HepG2 (cell line): ENCODE measurements around the gene MED13L.

ENCODE experiments used
- ATF3 ChIP-seq: sonication (generic); formaldehyde crosslinking; IDR thresholded peaks from 2 replicates; pipeline ENCODE4 v1.4.0; 2020; ENCODE audit warnings: missing genetic modification reagents
- BCL3 ChIP-seq: sonication (generic); formaldehyde crosslinking; IDR thresholded peaks from 2 replicates; pipeline ENCODE4 v1.5.1; 2020; ENCODE audit warnings: mild to moderate bottlenecking, missing genetic modification reagents, moderate library complexity
- CTCF ChIP-seq: sonication (generic); formaldehyde crosslinking; IDR thresholded peaks from 2 replicates; pipeline ENCODE4 v1.5.0; 2020; ENCODE audit warnings: mild to moderate bottlenecking, missing genetic modification reagents, moderate library complexity
- HNF1B ChIP-seq: sonication (generic); formaldehyde crosslinking; IDR thresholded peaks from 2 replicates; pipeline ENCODE4 v1.5.1; 2020; ENCODE audit warnings: mild to moderate bottlenecking, moderate library complexity, missing genetic modification reagents
- JUND ChIP-seq: sonication (generic); formaldehyde crosslinking; IDR thresholded peaks from 2 replicates; pipeline ENCODE4 v1.8.0; 2022; ENCODE audit warnings: mild to moderate bottlenecking, missing genetic modification reagents
- MAFF ChIP-seq: IDR thresholded peaks from 2 replicates; pipeline ENCODE4 v1.6.1; 2011; ENCODE audit warnings: low read depth, low read length, improper control_type of control experiment
- STAT5B ChIP-seq: sonication (generic); formaldehyde crosslinking; IDR thresholded peaks from 2 replicates; pipeline ENCODE4 v1.4.0; 2020; ENCODE audit warnings: missing genetic modification reagents
- ZKSCAN8 ChIP-seq: IDR thresholded peaks from 2 replicates; pipeline ENCODE4 v1.6.1; 2016; ENCODE audit warnings: borderline replicate concordance, missing genetic modification reagents, missing compliant biosample characterization
- ZNF350 ChIP-seq: sonication (generic); formaldehyde crosslinking; IDR thresholded peaks from 2 replicates; pipeline ENCODE4 v1.4.0; 2020; ENCODE audit warnings: mild to moderate bottlenecking, low read depth, missing genetic modification reagents, borderline replicate concordance

- TF ChIP-seq ATF3 (CRISPR knock-in tag), result no peak
- no peak for TF ChIP-seq ZKSCAN8 (CRISPR knock-in tag)
- no peak for TF ChIP-seq STAT5B (CRISPR knock-in tag)
- no peak for TF ChIP-seq CTCF (CRISPR knock-in tag)
- no peak for TF ChIP-seq ZNF350
- no peak for TF ChIP-seq BCL3
- no peak for TF ChIP-seq HNF1B
- no peak for TF ChIP-seq JUND
- no peak for TF ChIP-seq MAFF
Measured at GRCh38 chr12:116026768-116027550, 250.5 kb downstream of the MED13L start.
